Epithelial cell of umbilical artery (primary cell): ENCODE results near the gene CAPZA3. TPM values are rescaled to one million over a fixed set of nuclear protein-coding genes. Genes with fewer than 3 reads are reported as not detected.

ENCODE experiments used
- total RNA-seq: library from RNA; depleted of rRNA; stranded (reverse); fragments of >200 nt; gene quantifications from 2 replicates; pipeline ENCODE4 v1.2.3, GENCODE V29; 2014

The CAPZA3 gene
- not detected in 2 replicates for total RNA-seq

DNA sequence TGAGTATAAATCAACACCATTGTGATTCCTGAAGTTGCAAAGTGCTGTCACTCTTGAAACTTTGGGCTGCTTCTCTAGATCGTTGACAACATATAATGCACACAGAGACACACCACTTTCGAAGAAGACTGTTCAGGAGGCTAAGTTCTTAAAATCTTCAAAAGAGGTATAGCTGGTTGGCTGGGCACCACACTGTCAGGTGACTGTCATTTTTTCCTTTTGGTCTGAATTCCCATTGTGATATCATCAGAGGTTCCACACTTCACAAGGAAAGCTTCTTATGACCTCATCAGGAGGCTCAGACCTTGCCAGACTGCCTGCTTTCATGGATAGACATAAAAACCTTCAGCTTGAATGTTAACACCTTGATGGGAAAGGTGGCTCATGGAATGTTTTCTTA lies at the start of gene CAPZA3, which contains the start of gene PLCZ1:
CAPZA3 (plus strand) TSS at position 301 of the 400 bp plus-strand sequence. CDS start 150 bp downstream, outside the sequence.
PLCZ1 (minus strand) TSS at position 194 of the 400 bp plus-strand sequence. CDS start 641 bp downstream, outside the sequence.

Other genes starting within 250 kb of the CAPZA3 start
- under 0.01 TPM in 1 of 2 replicates, not detected in the other for gene PLCZ1, start 107 bp upstream of the CAPZA3 start, total RNA-seq